Activated CD4-positive, alpha-beta T cell treated with anti-CD3 and anti-CD28 coated beads, Interleukin-2, amount 50 U/mL, for 4 hours (primary cell): ENCODE data around the gene FBXO44.

Experiments
- DNase-seq, 2 experiments: peaks; one replicate each; pipeline ENCODE4 v3.0.0-alpha.2; 2020

The FBXO44 gene

DNA sequence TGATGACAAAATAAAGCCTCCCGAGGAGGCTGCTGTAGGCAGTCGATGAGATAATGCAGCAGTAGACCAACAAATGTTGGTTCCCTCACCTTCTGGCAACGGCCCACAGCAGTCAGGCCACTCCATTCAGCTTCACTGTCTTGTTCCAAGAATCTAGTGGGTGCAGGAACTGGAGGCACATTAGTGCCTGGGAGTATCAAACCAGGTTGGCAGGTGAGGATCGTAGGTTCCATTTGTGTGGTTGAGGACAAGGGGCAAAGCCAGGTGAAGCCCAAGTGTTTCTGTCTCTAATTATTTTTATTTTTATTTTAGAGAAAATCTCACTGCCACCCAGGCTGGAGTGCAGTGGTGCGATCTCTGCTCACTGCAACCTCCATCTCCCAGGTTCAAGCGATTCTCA is 13.7 kb upstream of the FBXO44 start:
- no peak for DNase-seq

DNA sequence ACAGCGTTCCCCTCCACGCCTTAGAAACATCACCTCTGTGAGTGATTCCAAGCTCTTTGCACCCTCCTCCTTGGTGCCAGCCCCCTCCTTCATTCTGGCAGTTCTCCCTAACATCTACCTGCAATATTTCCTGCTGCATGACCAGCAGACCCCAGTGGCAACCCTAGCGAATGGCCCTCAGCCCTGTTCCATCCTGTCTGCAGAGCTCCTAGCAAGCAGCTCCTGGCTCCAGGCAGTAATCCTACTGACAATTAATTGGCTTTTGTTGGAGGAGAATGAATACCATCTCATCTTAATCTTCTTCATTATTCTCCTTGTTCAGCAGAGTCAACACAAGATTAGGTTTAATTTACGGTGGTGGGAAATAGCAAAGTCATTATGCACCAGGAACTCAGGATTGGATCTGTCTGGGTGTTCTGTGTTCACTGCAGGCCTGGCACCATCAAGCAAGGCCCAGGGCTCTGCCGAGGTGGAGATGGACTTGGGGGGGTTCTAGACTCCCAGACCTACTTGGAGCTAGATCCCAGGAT is 12.8 kb upstream of the FBXO44 start:
- no peak for DNase-seq

DNA sequence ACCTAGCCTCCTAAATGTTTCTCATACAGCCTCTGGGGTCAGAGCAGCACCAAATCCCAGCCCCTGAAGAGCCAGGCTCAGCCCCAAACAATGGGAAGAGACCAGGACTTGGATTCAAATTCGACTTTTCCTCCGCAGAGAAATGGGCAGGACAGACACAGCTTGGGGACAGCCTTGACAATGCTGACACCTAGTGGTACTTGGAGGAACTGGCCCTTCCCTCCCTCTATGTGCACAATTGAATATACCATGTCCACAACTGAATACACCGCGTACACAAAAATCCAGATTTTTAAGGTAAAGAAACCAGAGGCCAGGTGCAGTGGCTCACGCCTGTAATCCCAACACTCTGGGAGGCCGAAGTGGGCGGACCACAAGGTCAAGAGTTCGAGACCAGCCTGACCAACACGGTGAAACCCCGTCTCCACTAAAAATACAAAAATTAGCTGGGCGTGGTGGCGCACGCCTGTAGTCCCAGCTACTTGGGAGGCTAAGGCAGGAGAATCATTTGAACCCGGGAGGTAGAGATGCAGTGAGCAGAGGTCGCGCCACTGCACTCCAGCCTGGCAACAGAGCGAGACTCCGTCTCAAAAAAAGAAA is 12.2 kb upstream of the FBXO44 start:
- peak; percentile 64 to 68 for DNase-seq

DNA sequence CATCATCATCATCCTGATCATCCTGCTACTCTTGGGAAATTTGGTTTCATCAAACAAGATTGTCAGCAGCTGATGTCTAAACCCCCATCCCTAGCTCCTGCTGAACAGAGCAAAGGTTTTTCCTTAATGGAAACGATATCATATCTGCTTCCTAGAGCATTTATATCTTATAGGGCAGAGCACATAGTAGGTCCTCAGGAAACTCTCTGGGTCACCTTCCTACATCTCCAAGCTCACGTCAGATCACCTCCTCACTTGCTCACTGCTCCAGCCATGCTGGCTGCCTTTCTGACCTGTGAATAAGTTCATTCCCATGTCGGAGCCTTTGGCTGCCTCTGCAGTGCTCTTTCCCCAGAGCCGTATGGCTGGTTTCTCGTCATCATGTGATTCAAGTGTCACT is 10.9 kb upstream of the FBXO44 start:
- DNase-seq, result no peak

DNA sequence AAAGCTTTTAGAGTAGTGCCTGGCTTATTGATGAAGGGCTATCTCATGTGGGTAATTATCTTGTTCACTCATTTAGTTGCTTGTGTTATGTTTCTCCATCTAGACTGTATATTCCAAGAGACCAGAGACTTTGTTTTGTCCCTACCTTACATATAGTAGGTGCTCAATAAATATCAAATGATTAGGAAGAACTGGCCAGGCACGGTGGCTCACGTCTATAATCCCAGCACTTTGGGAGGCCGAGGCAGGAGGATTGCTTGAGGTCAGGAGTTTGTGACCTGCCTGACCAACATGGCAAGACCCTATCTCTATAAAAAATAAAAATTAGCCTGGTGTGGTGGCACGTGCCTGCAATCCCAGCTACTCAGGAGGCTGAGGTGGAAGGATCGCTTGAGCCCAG is 9.4 kb upstream of the FBXO44 start:
- no peak for DNase-seq

DNA sequence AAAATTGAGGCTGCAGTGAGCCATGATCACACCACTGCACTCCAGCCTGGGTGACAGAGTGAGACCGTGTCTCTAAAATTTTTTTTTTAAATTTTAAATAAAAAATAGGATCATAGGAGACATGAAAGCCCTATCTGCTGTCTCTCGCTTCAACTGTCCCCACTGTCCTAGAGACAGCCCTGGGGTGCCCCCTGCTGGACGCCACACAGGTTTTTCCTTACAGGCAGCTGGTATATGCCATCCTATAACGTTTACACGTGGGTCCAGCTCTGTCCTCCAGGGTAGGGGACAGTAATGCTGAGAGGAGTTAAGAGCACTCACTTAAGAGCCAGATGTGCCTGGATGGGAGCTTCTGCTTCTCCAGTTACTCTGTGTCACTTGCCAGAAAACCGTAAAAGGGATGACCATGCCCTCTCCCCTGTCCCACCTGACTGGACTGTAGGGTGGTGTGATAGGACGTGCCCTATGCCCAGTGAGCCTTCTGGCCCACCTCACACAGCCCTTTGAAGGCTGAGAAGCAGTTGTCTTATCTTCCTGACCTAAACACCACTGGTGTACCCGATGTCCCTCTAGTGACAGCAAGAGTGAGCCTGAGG is 8.9 kb upstream of the FBXO44 start:
- peak; percentile 76 to 81 for DNase-seq

DNA sequence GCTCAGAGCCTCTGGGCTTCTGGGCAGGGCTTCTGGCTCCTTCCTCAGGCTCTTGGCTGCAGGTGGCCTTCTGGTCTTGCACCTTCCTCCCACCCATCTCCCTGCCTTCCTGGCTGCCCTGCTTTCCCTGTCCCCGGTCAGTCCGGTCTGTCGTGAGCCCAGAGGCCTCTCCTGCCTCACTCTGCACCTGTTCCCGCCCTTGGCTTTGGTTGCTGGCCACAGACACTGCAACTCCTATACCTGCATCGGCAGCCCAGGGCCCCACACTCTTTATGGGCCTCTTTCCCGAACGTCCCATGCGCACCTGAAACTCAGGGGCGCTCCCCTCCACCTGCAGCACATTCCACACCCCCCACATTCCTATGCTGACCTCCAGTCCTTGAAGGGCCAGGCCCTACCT is 8.4 kb upstream of the FBXO44 start:
- DNase-seq, result no peak

DNA sequence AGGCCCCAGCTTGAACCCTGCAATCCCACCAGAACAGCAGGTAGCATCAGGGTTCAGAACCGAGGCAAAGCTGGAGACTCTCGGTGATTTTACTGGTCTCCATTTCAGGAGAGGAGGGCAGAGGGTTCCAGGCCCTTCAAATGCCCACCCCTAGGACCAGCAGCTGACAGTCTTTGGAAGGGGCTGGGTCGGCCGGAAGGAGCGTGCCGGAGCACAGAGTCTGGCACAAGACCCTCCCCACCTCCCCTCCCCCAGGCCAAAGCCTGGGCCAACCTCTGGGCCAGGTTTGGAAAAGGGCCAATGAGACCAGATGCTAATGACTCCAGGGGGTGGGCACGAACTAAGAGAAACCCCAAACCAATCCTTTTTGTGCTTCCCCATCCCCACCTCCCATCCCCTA is 7.3 kb upstream of the FBXO44 start:
- no peak for DNase-seq

DNA sequence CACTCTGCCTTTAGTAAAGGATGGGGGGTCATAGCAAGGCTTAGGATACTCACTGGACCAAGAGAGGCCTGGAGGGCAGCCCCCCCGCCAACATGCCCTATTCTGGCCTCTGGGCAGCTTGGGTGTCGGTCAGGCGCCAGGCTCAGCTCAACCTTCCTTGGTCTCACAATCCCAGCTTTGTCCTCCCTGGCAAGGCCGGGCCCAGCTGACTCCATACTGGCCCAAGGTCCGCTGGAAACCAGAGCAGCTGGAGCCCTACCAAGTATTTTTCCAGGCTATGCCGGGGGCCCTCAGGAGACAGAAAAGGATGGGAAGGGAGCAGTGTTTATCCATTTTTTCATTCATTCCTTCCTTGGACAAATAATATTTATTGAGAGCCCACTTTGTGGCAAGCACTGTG is 6.6 kb upstream of the FBXO44 start:
- no peak for DNase-seq

DNA sequence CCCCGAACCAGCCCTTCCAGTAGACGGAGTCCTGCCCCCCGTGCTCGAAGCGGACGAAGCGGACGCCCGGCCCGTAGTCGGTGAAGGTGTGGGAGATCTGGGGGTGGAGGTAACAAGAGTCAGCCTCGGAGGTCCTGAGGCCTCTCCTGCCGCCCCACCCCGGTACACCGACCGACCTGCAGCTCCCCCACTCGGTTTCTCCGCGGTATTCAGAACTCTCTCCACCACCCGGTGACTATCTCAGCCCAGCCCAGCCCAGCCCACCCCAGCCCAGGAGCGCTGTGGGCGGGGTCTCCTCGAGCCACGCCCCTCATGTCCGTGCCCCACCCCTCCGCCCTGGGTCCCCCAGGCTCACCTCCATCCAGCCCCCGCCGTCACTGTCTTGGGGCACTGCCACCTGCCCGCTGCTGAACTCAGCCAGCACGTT is 5.9 kb upstream of the FBXO44 start:
- DNase-seq, result no peak

DNA sequence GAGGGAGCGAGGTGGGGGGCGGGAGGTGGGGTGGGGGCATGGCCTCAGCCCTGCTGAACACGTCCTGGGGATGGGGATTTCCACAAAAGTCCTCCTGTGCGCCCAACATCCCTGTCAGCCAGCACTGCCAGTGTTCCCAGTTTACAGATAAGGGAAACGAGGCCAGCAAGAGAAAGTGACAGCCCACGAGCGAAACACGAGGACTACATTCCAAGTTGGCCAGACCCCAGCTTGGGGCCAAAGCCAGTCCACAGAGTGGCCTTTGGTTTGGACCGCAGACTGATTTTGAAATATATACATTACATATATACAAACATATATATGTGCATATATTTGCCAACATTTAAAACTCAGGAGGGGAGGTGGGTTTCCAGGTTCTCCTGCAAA is 5.4 kb upstream of the FBXO44 start:
- no peak for DNase-seq

DNA sequence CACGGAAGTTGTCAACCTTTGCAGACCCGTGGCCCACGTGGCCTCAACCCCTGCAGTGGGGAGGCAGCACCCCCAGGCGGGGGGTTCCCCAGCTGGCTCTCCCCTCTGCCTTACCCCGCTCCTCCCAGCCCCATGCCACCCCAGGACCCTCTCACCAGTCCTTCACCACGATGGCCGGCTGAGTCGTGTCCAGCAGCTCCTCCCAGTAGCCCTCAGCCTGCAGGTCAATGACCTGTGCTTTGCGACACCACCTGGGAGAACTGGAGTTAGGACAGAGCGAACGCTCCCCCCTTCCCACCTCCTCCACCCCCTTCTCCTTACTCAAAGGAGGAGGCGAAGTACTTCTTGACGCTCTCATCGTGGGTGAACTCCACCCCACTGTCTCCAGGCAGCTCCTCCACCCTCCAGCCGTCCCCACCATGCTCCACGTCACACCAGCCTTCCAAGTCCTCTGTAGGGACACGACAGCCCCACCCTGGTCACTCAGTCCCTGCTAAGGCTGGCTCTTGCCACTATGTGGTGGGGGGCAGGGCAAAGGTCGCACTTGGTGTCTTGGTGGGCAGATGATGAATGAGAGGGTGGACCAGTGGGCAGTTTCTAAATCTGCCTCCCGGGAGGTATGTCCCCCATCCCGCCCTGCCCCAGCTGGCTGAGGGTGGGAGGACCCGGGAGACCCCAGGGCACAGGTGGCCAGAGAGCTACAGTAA is 4.9 kb upstream of the FBXO44 start:
- no peak for DNase-seq

DNA sequence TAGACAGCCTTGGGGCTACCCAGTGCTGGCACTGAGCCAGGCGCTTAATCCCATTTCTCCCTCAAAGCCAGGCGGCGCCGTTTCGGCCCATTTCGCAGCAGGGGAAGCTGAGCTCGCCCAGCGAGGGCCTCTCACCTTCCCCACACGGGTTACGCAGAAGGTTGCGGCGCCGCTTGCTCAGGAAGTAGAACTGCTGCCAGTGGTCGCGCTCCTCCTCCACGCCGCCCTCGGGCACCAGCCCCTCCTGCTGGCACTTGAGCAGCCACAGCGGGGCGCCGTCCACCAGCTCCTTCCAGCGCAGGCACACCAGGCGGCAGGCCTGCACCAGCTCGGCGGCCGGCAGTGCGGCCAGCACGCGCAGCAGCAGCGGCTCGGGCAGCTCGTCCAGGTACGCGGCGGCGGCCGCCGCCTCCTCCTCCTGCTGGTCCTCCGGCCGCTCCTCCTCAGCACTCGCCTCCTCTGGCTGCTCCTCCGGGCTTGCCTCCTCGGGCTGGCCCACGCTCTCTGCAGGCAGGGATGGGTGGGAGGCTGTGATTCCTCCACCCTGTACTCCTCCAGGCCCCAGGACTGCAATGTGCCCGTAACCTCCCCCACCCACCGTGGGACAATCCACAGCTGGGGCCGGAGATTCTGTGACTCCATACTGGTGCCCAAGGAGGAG is 4.2 kb upstream of the FBXO44 start:
- peak; percentile 66 to 68 for DNase-seq

DNA sequence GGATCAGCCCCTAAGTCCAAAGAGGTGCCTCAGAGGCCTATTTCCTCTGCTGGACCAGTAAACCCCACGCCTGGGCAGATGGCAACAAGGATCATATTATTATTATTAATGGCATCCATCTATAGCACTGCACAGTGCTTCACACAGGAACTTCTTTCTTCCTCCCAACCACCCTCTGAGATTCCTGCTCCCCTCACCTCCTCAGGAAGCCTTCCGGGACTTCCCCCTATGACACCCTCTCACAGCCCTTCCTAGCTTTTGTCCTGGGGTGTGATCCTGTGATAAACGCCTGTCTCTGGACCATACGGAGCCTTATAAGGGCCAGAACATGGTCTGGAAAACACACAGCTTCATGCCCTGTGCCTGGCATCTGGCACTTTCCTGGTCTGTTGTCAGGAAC is 3.7 kb upstream of the FBXO44 start:
- no peak for DNase-seq

DNA sequence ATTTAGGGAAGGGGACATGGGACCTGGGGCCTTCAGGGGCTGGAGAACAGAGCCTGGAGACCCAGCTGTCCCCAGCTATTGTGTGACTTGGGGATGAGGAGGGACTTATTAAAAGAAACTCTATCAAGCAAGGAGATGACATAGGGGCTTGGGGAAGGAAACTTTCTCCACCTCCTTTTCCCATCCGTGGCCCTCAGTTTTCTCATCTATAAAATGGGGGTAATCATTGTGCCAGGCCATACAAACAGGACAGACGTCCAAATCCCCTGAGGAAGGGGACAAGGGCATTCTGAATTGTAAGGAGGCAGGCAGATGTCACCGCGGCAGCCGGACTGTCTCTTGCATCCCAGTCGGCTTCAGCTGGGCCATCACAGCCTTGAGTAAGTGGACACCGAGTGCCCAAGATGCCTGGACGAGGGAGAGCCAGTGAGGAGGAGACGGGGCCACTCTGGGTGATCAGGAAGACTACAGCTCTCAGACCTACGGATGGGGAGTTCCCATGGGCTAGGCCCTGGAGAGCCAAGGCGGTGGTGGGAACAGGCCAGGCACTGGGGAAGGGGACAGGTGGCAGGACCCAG is 2.4 kb upstream of the FBXO44 start:
- DNase-seq, result no peak

DNA sequence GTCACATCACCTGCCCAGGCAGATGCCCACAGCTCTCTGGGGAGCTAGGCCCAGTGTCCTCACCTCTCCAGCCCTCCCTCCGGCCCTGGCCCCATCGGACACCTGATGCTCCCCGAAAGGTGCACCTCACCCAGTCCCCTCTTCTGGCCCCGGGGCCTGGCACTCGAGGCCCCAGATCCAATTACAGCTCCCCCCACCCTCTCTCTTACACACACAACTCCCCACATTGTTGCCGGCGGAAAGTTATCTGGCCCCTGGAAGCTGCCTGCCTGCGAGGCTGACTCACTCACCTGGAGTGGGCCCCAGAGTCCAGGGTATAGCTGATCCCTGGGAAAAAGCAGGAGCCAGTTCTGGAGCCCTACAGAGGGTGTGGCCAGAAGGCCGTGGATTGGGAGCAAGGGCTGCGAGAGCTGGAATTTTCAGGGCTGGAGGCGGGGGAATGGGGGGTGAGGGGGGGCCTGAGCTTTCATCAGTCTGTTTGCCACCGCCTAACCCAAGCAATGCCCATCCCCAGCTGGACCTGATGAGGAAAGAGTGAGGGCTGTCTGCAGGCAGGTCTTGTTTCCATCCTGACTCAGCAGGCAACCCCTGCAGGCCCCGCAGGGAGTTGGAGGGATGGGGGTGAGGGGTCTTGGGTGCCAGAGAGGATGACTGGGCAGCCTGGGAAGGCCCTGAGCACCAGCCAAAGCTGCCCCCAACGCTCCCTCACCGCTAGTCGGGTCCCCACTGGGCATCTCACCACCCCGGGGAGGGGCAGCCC is 1.4 kb upstream of the FBXO44 start:
- DNase-seq, result no peak

DNA sequence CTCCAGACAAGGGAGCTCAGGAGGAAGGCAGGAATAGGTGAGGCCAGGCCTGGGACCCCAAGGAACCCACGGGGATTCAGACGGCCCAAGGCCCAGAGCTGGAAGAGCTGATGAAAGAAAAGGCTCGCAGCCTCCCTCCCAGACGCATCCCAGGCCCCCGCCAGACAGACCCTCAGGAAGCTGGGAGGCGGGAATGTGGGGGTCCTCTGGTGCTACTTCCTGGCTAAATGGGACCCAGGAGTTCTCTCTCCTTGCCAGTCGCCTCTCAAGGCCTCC is 878 bp upstream of the FBXO44 start:
- DNase-seq, result no peak

DNA sequence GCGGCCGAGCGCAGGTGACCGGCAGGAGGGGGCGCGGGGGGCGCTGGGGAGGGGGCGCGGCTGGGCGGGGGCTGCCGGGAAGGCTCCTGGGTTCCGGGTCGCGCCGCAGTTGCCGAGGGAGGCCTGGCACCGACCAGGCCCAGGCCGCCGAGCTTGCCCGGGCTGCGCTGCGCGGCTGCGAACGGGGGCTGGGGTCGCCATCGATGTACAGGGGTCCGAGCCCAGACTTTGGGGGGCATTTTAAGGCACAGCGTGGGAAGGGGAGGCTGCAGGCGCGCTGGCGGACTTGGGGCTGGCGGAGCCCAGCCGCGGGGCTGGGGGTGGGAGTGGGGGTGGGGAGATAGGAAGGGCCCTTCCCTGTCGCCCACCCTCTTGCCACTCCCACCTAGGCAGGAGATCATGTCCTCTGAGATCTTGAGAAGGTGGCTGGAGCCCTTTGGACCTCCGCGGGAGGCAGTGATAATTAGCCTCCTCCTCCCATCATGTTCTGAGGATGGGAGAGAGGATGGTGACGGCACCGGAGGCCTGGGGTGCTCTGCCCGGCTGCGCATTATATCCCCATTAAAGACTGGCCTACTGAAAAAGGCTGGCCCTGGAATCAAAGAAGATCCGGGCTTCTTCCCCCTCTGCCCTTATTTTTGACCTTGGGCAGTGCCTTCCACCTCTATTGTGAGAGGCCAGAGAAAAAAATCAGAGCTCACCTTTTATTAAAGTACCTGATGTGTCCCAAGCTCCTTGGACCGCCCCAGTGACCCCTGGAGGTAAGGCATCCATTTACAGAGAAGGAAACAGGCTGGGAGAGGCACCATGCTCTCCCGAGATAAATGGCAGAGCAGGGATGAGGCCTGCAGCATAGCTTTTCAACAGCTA is 497 bp downstream of the FBXO44 start:
- DNase-seq, result no peak

DNA sequence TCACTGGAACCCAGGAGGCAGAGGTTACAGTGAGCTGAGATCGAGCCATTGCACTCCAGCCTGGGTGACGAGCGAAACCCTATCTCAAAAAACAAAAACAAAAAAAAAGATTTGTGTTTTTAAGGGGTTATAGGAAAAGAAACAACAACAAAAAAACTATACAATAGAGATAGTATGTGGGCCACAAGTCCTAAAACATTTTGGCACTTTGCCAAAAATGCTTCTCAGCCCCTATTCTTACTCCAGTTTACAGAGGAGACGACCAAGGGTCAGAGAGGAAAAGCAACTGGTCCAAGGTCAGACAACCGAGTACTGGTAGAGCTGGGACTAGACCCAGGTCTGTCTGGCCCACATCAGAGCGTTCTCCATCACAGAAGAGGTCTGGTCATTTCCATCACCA is 3.0 kb downstream of the FBXO44 start:
- no peak for DNase-seq

DNA sequence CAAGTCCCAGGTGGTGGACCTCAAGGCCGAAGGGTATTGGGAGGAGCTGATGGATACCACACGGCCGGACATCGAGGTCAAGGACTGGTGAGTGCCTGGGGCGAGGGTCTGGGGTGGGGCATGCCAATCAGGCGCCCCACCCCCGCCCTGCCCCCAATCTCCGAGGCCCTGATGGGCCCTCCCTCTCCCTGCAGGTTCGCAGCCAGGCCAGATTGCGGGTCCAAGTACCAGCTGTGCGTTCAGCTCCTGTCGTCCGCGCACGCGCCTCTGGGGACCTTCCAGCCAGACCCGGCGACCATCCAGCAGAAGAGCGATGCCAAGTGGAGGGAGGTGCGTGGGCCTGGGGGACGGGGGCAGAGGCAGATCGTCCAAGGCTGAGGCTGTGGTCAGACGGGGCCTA is 3.9 kb downstream of the FBXO44 start:
- DNase-seq, result no peak

DNA sequence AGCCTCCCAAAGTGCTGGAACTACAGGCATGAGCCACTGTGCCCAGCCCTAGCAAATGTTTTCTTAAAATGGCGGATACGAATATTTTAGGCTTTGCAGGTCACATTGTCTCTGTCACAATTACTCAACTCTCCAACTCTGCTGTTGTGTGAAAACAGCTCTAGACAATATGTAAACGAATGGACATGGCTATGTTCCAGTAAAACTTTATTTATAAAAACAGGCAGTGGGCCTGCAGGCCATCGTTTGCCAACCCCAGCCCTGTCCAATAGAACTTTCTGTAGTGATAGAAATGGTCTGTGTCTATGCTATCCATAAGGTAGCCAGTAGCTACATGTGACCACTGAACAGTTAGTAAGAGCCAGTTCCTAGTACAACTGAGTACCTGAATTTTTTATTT is 5.1 kb downstream of the FBXO44 start:
- no peak for DNase-seq

DNA sequence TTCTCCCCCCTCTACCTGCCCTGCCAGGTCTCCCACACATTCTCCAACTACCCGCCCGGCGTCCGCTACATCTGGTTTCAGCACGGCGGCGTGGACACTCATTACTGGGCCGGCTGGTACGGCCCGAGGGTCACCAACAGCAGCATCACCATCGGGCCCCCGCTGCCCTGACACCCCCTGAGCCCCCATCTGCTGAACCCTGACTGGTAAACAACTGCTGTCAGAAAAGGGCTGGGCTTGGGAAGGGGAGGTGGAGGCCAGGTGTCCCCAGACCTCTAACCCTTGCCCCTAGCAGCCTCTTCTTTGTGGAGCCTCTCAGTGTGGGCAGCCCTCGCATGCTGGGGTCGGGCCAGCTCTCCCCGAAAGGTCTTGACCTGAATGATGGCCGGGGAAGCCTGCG is 6.4 kb downstream of the FBXO44 start:
- DNase-seq, result no peak
